Prostate gland (tissue), 2 donors: ENCODE data around the gene GUCY1A2.

Experiments used
- CTCF ChIP-seq, 4 experiments: fragments of 200-600 bp in 2 of 4; fragments of 450-650 bp in 2 of 4; sonication (generic) in 2 of 4; IDR thresholded peaks; 1 replicate in 3 of 4; 2 replicates in 1 of 4; pipeline ENCODE4 v1.5.1; 2016 to 2019; ENCODE audit warnings: antibody characterized with exemption in 4 of 4, mild to moderate bottlenecking in 2 of 4, moderate library complexity in 2 of 4
- POLR2A ChIP-seq: fragments of 450-650 bp; IDR thresholded peaks from one replicate; pipeline ENCODE4 v1.6.1; 2016; ENCODE audit warnings: antibody characterized with exemption, mild to moderate bottlenecking

- no peak for TF ChIP-seq CTCF (IDR thresholded peaks at IDR 0.05)
- no peak for TF ChIP-seq POLR2A
These were observed 256.5 kb downstream of the GUCY1A2 start for GRCh38 chr11:106761745-106762144.
